ENCODE data around the gene BIK.
"Not testable (repeated sequence)": the region's sequence is repeated elsewhere in the genome, so short reads cannot be mapped to it uniquely, and the experiment has no call there.

The BIK gene

DNA sequence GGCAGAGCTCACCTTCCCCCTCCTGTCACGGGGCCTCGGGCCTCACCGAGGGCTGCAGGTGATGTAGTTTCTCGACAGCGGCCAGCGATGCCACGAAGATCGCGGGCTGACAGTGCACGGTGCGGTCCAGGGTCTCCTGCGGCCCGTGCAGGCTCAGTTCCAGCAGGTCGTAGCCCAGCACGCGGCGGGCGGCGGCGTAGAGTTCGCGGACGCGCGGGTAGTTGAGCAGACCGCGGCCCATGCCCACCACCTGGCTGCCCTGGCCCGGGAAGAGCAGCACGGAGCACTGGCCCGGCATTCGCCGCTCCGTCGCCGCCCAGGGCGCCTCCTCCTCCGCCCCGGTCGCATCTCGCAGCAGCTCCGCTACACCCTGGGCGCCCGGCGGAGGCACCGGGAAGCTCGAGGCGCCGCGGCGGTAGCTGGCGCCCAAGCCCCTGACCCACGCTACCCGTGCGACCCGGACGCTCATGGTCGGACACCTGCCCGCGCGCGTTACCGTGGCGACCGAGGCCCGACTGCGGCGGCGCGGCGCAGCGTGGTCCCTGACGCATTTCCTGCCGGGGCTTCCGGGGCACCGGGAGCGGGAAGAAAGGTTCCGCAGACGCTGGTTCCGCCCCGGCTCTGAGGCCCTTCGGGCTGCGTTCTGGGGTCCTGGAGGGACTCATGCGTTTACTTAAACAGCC is 32.5 kb downstream of the BIK start, which contains the start of gene MCAT:
Gene MCAT, minus strand, starts transcription at position 519 of the 683 bp plus-strand sequence. Its CDS starts 50 bp downstream, at position 469.
- DNase-seq, result no peak

DNA sequence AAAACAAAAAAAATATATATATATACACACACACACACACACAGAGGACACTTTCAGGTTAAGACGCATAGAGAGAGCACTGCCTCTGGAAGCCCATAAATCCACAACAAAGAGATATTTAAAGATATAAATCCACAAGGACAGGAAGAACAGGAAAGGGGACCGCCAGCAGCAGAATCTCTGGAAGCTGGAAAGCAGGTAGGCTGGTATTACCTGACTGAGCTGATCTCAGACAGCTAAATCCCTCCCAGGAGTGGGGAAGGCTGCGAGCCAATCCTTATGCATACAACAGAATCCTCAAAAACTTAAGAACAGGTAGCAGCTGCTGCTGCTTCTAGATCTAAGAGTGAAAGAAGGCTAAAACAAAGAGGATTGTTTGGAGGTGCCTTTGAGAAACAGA is 34.4 kb downstream of the BIK start:
- DNase-seq, result no peak

DNA sequence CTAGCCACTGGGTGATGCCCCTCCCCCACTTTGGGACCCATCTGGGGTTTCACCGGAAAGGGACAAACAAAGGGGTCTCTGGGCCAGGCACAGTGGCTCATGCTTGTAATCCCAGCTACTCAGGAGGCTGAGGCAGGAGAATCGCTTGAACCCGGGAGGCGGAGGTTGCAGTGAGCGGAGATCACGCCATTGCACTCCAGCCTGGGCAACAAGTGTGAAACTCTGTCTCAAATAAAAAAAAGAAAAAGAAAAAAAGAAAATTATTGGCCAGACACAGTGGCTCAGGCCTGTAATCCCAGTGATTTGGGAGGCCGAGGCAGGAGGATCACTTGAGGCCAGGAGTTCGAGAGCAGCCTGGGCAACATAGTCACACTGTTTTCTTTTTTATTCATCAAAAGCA is 34.8 kb downstream of the BIK start:
- not testable (repeated sequence) for DNase-seq

DNA sequence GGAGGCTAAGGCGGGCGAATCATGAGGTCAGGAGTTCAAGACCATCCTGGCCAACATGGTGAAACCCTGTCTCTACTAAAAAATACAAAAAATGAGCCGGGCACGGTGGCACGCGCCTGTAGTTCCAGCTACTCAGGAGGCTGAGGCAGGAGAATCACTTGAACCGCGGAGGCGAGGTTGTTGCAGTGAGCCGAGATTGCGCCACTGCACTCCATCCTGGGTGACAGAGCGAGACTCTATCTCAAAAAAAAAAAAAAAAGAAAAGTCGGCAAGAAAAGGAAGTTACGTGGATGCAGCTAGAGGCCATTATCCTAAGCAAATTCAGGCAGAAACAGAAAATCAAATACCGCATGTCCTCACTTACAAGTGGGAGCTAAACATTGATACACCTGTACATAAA is 35.8 kb downstream of the BIK start:
- DNase-seq, result not testable (repeated sequence)

DNA sequence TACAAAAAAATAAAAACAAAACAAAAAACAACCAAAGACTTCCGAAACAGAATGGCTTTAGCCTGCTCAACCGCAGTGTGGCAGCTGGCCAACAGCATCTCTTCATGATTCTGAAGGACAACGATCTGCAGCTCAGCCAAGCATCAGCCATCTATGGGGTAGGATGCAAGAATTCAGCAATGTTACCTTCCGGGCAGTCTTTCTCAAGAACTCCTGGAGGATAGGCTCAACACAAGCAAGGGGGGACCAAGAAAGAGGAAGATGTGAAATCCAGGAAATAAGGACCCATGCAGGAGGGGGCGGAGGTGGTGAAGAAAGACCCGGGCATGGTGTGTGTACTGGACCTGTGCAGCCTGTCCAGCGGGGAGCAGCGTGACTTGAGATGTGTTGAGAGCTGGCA is 37.3 kb downstream of the BIK start:
- DNase-seq, result no peak

DNA sequence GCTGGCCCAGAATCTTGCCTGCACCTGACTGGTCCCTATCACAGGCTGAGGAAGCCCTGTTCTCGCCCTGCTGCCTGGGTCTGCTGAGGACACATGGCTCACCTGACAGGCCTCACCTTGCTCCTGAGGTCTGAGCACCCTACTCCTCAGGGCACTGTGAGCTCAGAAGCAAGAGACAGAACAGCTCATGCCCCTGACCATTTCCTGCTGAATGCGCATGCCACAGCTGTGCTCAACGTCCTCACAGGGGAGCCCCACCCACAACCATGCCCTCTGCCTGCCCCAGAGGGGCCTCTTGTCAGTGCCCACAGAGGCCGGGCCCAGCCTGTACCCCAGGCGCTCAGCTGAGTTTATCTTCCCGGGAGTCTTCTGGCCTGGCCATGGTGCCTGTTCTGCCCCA is 38.0 kb downstream of the BIK start:
- no peak for DNase-seq

DNA sequence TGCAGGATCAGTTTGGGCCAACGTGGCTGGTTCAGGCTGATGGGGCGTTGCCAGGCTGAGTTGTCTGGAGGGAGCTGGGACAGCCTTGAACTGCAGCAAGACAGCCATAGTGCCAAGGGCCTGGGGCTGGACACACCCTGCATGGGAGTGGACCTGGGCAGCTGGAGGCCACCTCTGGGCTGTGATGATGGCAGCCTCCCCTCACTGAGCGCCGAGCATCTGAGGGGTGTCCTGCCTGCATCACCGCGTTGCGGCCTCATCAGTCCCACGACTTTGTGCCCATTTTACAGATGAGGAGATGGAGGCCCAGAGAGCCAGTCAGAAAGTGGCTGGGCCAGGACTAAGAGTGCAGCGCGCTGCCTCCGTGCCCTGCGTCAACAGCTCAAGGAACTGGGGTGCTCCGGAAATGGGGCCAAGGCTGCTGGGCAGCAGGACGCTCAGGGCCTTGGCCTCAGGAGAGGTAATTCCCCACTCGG is 40.2 kb downstream of the BIK start:
- DNase-seq, result no peak

DNA sequence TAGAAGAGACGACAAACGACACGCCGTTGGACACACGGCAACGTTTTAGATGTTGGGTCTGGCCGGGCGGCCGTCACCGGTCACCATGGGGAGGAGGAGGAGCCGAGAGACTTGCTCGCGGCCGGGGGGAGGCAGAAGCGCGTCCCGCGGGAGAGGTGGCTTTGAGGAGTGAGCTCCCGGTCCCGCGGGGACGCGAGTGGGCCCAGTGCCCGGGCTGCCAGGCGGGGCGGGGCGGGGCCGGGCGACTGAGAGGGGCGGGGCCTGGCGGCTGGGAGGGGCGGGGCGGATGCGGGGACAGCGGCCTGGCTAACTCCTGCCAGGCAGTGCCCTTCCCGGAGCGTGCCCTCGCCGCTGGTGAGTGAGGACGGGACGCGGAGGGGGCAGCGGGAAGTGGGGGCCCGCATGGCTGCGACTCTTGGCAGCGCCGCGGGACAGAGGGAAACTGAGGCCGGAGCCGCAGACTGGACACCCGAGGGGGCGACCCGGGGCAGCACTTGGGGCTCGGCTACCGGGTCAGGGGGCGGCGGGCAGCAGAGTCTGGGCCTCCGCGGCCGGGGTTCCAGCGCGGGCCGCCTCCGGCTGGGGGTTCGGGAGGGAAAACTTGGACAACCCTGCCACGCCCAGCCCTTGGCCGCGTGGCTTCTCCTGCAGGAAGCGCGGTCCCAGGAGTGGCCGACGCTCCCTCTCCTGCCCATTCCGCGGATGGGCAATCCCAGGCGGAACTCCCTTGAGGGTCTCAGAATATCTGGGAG is 40.9 kb downstream of the BIK start, which contains the start of gene TSPO:
Gene TSPO, plus strand, starts transcription at position 309 of the 752 bp plus-strand sequence. CDS start 7,680 bp downstream, outside the sequence.
- DNase-seq, result no peak

DNA sequence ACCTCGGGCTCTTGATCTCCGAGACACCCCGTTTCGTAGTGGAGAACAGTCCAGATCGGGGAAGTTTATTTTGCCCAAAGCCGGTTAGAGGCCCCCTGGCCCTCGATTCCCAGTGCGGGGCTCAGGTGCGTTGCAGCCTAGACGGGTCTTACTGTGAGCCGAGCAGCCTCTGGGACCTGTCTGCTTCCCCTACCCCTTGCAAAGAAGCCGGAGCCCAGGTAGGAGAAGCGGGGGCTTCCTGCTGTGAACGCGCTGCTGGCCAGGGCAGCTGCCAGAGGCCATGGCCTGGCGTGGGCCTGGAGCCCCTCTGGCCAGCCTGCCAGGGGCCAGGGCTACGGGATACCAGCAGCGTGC is 41.4 kb downstream of the BIK start:
- no peak for DNase-seq

DNA sequence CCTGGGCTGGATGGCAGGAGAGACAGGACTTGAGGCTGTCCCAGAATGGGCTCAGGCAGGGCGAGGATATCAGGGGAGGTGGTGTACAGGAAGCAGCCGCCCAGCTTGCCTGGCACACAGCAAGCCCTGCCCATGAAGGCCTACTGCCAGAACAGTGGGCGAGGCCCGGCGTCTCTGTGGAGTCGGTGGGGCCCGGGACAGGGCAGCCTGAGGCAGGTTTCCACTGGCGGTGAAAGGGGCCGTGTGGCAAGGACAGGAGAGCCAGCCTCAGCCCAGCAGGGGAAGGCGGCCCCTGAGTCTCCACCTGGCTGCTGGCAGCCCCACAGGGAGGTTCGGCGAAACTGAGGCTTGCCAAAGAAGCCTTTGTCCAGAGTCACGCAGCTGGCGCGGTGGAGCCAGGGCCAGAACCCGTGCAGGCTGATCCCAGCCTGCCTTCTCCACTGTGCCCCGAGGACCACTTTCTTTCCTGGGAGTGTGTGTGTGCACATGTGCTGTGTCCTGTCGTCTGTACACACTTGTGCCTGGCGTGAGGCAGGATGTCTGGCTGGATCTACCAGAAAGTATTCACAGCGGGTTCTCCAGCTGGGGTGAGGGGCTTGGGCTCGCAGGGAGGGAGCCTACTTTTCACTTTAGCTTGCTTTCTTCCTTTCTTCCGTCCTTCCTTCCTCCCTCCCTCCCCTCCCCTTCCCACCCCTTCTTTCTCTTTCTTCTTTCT is 42.0 kb downstream of the BIK start:
- no peak for DNase-seq

DNA sequence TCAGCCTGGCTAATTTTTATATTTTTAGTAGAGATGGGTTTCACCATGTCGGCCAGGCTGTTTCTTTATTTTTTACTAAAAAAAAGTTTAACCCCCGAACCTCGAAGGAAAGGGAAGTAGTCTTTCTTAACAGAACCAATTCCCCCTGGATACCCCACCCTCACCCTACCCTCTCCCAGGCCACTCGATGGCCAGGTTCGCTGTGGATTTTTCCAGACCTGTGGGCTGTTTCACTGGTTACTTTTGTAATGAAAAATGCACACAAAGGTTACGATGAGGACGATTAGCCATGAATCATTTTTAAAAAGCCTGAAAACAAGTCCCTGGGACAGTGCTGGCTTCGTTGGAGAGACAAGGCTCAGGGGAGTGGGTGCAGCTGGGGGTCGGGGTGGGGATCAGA is 43.3 kb downstream of the BIK start:
- DNase-seq, result no peak

DNA sequence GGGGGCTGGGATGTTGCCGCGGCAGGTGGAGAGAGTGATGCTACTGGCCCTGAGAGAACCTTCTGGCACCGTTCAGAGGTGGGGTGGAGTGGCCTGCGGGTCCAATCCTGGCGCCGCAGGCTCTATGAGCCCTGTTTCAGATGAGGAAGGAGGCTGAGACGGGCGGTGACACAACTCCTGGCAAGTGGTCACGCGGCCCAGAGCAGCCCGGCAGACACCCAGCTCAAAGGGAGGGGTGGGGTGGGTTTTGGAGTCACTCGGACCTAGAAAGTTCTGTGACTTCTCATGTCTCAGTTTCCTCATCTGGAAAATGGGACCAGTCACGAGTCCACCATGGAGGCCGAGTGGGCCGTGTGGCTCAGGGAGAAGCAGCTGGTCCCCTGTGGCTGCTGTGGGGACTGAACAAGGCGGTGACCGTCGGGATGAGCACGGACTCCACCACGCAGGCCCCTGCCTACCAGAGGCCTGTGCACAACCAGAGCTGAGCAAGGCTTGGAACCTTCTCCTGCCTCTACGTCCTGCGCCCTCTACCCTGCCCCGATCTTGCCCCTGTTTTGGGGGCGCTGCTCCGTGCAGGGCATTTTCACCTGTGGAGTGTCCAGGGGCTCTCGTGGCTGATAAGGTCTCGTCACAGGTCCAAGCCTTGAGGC is 44.5 kb downstream of the BIK start:
- no peak for DNase-seq

DNA sequence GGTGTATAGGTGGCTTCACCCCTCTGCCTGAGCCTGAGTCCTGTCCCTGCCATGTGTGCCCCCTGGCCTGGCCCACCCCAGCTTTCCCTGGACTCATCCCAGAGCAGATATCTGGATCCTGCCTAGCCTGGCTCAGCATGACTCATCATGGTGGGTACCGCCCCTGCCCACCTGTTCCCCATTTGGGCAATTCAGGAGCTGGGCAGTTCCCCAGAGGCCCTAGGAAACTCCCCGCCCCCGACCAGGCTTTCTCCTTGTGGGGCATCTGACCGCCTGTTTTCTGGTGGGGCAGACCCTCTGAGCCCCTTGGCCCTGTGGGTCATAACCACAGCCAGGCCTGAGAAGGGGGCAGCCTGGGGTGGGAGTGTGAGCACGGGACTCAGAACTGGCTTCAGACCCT is 45.2 kb downstream of the BIK start:
- DNase-seq, result no peak

DNA sequence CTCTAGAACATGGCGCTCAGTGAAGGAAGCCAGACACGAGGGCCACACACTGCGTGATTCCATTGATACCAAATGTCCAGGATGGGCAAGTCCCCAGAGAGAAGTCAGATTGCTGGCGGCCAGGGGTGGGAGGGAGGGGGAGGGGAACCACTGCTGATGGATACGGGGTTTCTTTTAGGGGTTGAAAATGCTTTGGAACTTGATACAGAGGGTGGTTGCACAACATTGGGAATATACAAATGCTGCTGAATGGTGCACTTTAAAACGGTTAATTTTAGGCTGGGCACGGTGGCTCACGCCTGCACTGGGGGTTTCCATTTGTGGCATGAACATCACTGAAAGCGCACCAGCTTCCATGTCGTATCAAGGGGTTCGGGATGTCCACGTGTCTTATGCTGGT is 45.9 kb downstream of the BIK start:
- no peak for DNase-seq

DNA sequence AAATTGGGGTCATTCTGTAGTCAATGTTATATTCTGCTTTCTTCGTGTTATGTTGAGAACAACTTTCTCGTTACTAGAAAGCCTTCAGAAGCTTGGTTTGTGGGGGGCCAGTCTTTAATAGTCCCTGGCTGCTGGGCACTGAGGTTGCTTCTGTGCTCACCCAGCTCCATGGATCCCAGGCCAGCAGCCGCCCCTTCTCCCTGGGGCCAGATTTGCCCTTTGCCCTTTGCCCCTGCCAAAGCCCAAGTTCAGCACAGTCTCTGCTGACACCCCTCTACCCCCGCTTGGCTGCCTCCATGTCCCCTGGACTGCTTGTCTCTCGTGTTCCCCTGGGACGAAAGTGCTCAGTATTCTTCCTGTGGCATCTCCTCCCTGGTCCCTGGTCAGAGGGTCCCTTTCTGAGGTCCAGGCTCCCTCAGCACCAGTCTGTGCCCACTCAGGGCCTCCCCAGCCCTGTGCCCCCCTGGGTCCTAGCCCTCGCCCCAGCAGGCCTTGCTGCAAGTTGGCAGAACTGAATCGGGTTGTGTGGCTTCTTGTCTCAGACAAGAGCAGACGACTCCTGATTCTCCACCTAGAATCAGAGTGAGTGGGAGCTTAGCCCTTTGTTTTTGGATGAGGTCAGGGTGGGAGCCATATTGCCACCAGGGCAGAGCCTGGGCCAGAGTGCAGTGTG is 47.5 kb downstream of the BIK start:
- no peak for DNase-seq

DNA sequence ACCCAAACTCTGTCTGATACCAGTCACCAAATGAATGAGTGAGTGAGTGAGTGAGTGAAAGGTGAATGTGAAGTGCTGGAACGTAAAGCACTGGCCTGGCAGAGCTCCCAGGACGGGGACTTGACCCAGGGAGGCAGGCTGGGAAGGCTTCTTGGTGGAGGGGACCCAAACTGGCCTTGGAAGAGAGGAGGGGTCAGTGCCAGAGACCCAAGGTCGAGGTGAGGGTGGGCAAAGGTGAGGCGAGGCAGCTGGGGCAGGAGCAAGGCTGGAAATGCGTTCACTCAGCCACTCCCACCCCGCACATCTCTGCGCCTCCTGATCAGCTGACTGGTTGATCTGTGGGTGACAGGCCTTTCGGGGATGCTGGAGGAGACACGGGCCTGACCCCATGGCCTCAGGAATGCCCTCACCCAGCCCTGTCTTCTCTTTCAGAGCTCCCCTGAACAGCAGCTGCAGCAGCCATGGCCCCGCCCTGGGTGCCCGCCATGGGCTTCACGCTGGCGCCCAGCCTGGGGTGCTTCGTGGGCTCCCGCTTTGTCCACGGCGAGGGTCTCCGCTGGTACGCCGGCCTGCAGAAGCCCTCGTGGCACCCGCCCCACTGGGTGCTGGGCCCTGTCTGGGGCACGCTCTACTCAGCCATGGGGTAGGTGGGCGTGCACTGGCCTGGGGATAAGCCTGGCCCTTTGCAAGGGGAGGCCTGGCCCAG is 48.4 kb downstream of the BIK start:
- DNase-seq, result no peak

DNA sequence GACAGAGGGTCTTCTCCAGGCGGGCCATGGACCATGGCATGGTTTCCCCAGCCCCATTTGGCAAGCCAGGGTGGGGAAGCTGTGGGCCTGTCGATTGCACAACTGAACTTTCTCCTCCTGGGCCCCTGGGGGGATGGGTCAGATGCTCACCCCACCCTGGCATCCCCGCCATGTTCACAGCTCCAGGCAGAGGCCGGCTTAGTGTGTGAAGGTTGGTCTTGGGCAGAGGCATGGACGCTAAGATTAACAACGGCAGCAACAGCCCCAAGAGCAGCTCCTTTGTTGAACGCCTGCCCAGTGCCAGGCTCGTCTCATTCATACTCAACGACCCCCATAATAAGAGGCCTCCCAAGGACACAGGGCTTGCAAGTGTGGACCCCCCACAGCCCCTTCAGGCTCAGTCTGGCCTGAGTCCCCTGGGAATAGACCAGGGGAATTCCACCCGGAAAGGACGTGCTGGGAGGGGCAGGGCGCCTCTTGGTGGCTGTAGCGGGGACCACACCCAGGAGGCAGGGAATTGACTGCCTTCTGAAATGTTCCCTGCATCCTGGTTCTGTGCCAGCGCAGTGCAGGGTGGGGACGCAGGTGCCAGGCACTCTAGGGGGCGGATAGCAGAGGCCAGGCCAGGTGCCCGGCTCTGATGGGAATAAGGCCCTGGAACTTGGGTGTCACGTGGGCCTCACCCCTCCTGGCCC is 49.1 kb downstream of the BIK start:
- no peak for DNase-seq

DNA sequence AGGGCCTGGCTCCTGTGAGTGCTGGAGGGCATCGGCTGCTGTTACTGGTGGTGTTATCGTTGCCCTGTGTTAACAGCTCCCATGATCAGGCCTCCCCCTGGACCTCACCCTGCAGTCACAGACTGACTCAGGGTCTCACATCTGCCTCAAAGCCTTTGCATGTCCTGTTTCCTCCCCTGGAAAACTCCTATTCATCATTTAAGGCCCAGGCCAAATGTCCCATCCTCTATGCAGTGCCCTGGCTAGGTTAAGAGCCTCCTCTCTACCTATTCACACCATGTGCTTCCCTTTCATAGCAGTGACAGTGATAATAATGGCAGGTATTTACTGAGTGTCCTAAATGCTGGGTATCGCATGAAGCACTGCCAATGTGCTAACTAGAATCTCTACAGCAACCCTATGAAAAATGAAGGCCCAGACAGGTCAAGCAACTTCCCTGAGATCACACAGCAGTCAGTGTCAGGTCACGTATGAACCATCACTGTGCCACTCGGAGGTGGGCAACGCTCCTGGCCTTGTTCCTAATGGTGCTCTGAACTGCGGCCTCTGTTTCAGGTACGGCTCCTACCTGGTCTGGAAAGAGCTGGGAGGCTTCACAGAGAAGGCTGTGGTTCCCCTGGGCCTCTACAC is 50.1 kb downstream of the BIK start:
- no peak for DNase-seq

DNA sequence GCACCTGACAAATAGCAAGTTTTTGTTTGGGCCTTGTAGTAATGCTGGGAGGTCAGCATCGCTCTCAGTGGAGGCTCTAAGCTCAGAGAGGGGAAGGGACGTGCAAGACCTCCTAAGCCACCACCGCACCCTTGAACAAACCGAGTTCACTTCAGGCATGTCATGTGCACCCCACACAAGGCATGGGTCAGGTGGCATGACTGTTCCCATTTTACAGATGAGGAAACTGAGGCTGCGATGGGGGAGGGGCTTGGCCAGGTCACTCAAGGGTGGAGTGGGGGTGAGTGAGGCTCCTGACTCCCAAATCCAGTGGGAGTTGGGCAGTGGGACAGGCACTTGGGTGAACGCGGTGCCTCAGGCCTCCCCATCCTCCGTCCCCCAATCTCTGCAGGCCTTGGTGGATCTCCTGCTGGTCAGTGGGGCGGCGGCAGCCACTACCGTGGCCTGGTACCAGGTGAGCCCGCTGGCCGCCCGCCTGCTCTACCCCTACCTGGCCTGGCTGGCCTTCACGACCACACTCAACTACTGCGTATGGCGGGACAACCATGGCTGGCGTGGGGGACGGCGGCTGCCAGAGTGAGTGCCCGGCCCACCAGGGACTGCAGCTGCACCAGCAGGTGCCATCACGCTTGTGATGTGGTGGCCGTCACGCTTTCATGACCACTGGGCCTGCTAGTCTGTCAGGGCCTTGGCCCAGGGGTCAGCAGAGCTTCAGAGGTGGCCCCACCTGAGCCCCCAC is 52.0 kb downstream of the BIK start:
- no peak for DNase-seq

DNA sequence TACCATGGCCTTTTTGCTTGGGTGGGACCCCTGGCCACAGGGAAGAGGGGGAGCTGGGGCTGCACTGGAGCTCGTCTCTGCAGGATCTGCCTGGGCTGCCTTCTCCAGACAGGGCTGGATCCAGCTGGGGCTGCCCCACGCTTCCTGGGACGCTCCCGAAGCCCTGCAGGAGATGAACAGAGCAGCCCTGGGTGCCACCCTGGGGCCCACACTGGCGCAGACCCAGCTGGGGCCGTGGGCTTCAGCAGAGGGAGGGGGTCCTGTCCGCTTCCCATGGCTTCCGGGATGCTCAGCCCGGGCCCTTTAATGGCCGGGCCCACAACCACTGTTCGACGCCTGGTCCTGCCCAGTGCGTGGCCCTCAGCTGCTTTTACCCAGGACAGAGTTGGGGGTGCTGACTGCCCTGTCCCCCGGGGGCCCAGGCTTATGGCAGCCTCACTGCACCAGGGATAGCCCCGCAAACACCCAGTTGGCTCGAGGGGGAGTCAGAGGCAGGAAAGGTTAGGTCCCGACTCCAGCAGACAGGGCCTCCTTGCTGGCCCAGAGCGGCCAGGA is 52.8 kb downstream of the BIK start:
- DNase-seq, result no peak
